VCaP (cell line): ENCODE data around the gene SH3TC1.

ENCODE experiments used
- H3K27ac ChIP-seq: fragments of 450-650 bp; 2 replicates; pipeline ENCODE4 v1.5.1; 2017
- TF ChIP-seq, protein P1 (sequence below): fragments of 450-650 bp; conservative IDR thresholded peaks from 2 replicates; pipeline ENCODE4 v1.5.1; 2017; ENCODE audit warnings: mild to moderate bottlenecking, moderate library complexity

Gene SH3TC1

DNA sequence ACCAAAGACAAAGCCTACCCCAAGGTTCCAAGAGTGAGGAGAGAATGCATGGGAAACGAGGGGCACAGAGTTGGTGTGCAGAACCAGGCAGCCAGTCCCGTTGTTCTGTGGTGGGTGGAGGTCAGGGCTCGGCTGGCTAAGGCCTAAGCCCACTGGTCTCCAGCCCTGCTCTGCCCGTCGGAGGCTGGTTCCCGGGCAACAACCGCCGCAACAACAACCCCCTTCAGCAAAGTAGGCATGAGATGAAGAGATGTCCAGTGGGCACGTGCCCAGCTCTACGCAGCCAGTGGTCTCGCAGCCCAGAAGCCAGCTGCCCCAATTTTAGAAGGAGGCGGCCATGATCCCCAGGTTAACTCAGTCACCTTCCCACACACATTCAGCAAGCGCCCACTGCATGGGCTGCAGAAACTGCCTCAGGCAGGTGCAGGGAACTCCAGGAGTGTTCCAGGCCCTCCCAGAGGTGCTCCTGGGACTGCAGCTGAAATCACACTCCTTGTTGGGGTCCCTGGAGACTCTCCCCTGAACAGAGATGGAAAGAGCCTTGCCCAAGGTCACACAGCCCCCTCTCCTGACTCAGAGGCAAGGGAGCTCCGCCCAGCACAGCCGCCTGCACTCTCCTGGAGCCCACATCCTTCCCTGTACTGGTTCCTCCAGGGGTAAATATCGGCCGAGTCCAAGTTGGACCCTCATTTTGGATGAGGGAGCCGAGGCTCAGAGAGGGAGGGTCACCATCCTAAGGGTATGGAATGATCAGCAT is 45.1 kb downstream of the SH3TC1 start:
- TF ChIP-seq, protein P1, sequence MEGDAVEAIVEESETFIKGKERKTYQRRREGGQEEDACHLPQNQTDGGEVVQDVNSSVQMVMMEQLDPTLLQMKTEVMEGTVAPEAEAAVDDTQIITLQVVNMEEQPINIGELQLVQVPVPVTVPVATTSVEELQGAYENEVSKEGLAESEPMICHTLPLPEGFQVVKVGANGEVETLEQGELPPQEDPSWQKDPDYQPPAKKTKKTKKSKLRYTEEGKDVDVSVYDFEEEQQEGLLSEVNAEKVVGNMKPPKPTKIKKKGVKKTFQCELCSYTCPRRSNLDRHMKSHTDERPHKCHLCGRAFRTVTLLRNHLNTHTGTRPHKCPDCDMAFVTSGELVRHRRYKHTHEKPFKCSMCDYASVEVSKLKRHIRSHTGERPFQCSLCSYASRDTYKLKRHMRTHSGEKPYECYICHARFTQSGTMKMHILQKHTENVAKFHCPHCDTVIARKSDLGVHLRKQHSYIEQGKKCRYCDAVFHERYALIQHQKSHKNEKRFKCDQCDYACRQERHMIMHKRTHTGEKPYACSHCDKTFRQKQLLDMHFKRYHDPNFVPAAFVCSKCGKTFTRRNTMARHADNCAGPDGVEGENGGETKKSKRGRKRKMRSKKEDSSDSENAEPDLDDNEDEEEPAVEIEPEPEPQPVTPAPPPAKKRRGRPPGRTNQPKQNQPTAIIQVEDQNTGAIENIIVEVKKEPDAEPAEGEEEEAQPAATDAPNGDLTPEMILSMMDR: no peak
- no peak overlapping the region for H3K27ac ChIP-seq

DNA sequence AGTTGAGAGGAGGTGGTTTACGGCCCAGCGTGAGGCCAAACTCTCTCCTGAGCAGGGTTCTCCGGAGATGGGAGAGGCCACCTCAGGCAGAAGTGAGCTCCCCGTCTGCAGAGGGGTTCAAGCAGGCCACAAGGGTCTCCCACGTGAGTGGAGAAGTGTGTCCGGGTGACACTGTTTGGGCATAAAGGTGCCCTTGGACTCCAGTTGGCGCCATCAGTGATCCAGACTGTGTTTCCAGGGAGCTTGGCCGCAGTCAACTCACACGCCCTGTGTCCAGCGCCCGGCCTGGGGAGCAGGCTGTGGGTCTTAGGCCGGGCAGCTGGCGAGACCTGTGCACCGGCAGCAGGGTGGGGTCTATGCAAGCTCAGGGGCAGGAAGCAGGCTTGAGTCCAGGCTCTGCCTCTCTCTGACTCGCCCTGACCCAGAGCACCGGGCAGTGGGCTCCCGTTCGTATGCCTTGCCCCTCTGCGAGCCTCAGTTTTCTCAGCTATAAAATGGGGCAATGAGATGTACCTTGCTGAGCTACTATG is 45.9 kb downstream of the SH3TC1 start:
- H3K27ac ChIP-seq: no peak overlapping the region
- TF ChIP-seq, protein P1: no peak

DNA sequence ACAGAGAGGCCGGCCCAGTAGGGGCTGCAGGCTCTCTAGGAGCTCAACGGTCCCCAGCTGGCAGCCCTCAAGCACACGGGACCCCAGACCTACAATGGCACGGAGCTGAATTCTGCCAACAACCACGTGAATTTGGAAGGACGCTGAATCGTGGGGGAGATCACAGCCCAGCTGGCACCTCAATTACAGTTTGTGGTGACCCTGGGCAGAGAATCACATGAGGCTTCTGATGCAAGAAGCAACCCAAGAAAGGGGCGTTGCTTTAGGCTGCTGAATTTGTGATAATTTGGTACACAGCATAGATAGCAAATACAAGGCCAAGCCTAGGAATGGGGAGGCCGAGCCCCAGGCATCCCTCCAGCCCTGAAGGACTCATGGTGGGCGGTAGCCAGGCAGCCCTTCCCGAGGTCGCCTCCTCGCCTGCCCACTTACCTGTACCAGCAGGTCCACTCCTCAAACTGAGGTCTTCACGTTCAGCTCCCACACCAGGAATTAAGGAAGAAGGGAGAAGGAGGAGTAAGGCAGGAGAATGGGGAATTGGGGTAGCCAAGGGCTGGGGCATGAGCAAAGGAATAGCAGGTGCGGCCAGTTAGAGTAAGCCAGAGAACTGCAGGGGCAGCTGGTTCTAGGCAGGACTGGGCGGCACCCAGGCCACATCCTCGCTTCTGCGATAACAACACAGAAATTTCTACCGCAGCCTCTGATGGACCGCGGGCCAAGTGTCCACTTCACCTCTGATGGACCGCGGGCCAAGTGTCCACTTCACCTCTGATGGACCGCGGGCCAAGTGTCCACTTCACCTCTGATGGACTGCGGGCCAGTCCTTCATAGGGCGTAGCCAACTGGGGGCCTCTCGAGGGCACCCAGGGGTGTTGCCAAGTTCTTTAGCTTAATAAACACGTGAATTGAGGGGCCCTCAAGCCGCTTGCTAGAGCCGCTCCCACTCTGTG is 47.1 kb downstream of the SH3TC1 start:
- TF ChIP-seq, protein P1: no peak

DNA sequence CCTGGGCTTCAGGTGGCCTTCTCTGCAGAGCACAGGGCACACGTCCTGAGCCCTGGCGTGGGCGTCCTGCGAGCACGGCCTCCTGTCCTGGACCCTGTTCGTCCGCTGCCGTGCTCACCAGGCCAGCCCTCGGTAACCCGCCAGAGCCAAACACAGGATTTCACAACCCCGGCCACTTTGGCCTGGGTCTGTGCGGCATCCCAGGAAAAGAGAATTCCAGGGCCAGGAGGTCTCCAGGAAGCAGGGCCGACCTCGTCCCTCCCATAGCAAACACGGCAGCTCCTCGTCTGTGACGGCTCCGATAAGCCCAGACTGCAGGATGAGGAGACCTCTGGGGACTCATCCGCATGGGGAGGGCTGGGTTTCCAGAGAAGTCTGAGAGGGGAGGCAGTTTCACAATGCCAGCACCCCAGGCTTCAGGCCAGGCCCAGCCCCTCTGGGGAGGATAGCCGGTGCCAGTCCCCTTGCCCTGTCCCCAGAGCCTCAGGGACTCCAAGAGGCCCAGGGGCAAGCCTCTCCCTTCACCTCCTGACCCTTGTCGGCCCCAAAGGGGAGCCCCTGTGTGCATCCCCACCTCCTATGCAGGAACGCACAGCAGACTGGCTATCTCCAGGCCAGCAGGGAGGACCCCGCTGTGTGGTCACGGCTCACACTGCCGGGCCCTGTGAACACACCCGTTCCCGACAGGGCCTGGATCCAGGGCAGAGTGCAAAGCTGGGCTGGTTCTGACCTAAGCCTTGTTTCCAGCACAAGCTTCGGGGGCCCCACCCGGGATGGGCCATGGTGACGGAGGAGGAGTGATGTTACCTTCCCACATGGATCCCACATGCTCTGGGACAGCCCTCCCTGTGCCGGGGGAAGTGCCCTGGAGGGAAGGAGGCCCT is 48.2 kb downstream of the SH3TC1 start:
- H3K27ac ChIP-seq: no peak overlapping the region
- TF ChIP-seq, protein P1: no peak

More for the DNA sequence above, 47.1 kb downstream of the SH3TC1 start:
- H3K27ac ChIP-seq: no peak overlapping the region

DNA sequence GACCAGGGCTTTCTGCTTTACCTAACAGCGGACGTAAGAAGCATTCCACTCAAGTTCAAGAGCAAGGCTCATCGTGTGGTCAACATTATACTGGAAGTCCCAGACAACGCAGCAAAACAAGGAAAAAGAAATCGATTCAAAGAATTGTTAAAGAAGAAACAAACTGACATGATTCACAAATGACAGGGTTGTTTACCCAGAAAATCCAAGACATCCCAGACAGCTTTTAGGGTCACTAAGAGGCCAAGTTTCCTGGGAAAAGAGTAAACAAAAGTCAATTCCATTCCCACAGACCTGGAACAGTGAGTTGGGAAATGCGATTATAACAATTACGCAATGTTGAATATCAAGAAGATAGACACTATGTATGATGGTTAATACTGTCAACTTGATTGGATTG is 49.0 kb downstream of the SH3TC1 start:
- TF ChIP-seq, protein P1: no peak
- H3K27ac ChIP-seq: no peak overlapping the region

DNA sequence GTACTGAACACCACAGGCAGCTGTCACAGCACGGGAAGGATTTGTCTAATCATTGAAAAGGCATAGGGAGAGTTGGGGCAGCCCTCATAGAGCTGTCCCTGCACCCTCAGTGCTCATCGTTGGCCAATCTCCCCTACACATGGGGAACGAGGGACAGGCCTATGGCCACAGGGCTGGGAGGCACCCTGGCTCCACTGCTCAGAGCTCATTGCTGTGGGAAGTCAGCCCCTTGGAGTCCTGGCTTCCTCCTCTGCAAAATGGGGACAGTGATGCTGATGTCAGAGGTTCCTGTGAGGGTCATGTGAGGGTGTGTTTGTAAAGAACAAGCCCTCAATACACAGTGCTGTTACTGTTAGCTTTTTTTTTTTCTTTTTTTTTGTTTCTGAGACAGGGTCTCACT is 51.1 kb downstream of the SH3TC1 start:
- no peak overlapping the region for H3K27ac ChIP-seq
- TF ChIP-seq, protein P1: no peak
